ENCODE measurements around the gene CD34.

The CD34 gene

DNA sequence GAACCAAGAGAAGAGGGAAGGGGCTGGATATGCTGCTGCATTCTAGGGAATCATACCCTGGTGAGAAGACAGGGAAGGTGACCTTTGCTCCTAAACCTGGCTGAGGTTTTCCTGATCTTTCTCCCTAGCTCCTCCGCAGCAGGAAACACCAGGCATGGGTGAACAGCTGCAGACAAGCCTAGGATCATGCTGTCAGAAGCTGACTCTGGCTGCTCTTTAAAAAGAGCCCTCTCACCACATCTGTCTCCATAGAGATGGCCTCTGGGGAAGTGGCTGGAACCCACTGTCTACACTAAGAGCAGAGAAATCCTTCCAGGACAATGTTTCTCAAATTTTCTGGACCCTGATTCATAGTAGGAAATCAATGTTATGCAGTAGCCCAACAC lies 57.6 kb downstream of the CD34 start:
- no peak for DNase-seq (ENCODE audit: low spot score)

DNA sequence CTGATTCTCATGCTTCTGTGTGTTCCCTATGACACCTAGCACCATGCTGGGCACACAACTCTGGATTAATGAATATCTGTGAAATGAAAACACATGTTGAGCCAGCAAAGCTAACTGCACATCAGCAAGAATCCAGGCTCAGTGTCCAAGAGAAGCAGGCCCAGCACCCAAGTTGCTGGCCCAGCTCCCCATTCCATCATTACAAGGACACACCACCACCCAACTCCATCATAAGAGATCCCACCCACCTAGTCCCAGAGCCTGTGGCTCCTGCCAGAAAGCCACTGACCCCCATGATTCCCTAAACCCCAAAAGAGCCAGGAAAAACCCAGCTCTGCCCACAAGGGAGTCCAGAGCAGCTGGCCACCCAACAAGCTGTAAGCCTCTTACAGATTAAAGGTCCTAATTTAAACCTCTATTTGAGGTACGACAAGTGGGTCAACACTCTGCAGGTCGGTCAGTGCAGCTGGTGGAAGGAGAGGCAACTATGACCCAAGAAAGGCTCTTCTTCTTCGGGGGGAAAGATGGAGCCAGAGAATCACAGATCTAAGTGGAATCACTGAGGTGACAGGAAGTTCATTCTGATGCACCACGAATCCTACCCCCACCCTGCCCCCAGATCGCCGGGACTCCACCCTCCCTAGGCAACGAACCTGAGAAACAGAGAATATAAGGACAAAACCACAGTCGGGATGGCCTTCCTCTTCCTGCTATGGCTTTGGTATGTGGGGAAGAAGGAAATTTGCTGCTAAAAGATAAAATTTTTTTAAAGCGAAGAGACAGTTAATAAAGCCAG lies 58.2 kb downstream of the CD34 start:
- no peak for DNase-seq (ENCODE audit: low spot score)

DNA sequence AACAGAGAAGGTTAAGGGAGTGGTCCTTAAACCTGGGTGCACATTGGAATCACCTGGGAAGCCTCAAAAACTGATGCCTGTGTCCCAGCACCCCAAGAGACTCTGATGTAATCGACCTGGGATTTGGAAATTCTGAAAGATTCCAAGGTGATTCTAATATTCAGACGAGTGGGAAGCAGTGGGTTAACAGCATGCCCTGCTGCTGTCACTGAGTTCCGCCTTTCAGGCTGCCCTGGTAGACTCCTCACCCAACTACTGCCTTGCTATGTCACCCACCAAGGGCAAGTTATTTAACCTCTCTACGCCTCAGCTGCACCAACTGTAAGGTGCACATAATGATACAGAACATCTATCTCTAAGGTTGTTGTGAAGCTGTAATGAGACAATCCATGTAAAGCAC lies 59.2 kb downstream of the CD34 start:
- DNase-seq (ENCODE audit: low spot score) = no peak

DNA sequence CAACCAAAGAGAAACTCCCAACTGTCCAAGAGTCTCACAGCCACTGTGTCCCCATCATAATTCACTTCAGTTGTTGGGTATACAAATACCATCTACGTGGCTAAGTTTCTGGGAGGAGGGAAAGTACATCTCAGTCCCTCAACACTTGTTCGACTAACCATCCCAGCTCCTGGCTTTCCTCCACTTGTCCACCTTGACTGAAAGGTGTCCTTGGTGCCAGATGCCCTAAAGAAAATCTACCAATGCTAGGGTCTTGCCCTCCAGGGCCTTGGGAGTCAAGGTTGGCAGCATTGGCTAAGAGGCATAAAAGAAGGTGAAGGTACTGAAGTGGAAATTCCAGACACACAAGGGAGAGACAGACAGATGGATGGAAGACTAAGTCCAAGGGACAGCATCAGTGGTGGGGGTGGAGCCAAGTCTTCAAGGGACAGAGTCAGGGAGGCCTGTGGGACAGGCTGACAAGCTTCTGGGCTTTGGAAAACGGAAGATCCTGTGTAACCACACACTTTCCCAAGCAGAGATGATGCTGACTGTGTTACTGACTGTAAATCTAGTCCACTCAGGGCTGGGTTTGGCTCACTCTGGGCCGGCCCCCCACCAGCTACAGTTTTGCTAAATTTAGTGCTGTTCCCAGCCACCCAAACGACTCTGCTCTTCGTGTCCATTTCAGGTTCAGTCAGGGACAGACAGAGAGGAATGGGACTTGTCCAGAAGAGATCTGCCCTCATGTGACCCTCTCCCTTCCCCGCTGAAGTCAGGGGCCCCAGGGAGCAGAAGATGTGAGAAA lies 60.1 kb downstream of the CD34 start:
- DNase-seq (ENCODE audit: low spot score) = no peak

DNA sequence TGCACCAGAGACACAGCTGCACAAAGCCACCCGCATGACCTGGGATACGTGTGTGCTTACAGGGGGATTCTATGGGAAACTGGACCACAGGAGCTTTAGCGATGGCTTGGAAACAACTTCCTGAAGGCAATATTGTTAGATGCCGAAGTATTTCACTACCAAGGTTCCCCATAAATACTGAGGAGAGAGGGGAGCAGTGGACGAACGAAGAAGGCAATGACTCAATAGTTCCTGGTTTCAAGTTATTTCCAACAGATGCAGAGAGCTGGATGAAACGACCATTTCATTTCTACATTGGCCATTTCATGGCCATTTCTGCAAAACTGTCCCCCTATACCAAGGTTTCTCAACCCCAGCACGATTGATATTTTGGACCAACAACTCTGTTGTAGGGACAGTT lies 61.3 kb downstream of the CD34 start:
- no peak for DNase-seq (ENCODE audit: low spot score)

DNA sequence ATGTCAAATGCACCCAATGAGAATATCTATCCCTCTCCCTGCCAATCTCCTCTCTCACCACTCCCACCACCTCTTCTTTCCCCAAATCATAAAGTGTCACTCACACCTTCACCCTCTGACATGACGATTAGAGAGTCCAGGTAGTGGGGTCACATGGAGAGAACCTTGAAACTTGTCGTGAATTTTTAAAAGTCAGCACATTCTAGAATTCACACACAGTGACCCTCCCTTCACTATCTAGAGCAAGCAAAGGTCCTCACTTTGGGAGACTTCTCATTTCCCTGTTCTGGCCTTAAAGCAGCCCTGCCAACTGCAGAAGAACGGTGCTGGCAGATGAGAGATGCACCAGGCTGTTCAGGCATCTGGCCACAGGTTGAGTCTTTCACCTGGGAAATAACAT lies 61.9 kb downstream of the CD34 start:
- no peak for DNase-seq (ENCODE audit: low spot score)

DNA sequence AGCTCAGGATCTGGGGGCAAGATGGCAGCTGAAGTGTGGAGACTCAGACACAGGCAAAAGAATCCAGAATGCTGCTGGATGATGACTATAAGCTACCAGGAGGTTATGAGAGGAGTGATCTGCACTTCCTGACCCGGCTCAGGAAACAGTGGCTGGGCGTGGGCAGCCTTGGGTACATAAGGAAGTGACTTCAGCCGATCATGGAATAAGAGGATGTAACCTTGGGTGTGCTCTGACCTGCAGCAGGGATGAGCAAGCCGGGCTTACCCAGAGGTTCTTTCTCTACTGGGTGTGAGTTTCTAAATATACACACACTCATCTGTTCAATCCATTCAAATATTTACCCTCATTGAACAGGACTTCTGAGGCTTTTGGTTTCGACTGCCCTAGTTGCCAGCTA lies 62.7 kb downstream of the CD34 start:
- DNase-seq (ENCODE audit: low spot score) = no peak

DNA sequence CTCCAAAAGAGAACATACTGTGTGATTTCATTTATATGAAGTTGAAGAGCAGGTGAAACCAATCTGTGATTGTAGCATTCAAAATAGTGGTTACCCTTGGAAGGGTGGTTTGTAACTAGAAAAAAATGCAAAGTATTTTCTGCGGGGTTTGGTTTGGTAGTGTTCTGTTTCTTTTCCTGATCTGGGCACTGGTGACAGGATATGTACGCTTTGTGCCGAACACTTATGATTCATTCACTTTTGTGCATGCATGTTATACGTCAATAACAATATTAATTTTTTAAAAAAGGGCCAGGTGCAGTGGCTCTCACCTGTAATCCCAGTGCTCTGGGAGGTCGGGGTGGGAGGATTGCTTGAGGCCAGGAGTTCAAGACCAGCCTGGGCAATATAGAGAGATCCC lies 63.8 kb downstream of the CD34 start:
- DNase-seq (ENCODE audit: low spot score) = no peak

DNA sequence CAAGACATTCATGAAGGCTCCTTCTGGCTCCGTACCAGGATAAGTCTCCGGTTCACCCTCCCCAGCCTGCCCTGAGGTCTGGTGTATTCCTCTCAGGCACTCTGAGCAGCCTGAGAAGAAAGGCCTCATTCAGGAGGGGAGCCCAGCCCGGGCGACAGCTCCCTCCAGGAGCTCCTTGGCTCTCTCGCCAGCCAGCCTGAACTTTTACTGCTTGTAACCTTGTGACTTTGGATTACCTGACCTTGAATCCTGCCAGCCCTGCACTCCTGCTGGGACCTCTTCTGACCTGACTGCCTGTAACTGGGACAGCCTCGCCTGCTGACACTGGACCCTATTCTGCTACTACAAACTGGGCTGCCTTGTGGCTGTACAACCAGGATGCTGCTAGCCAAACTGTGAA lies 65.8 kb downstream of the CD34 start:
- no peak for DNase-seq (ENCODE audit: low spot score)

DNA sequence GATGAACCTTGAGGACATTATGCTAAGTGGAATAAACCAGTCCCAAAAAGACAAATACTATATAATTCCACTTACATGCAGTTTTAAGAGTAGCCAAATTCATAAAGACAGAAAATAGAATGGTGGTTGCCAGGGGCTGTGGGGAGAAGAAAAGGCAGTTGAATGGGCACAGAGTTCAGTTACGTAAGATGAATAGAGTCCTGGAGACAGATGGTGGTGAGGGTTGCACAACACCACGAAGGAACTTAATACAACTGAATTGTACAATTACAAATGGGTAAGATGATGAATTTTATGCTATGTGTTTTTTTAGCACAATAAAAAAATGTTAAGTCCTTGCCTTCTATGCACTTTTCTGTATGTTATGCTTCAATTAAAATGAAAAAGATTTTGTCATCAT lies 66.6 kb downstream of the CD34 start:
- no peak for DNase-seq (ENCODE audit: low spot score)

DNA sequence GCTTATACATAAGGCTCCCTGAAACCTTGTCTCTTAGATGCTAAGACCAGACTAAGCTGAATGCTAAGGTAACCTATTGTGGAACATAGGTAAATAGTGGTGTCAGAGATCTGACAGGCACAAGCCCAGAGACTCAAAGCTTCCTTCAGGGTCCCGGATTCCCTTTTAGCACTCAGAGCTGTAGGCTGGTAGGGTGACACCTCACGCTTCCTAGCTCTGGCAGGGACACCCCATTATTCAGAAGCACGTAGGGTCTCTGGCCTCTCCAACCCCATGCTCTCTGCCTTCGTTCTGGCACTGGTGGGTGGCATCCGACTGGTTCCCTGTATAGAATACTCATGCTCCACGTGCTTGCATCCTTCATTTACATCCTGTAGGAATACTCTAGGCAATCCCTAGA lies 68.4 kb downstream of the CD34 start:
- DNase-seq (ENCODE audit: low spot score) = no peak

DNA sequence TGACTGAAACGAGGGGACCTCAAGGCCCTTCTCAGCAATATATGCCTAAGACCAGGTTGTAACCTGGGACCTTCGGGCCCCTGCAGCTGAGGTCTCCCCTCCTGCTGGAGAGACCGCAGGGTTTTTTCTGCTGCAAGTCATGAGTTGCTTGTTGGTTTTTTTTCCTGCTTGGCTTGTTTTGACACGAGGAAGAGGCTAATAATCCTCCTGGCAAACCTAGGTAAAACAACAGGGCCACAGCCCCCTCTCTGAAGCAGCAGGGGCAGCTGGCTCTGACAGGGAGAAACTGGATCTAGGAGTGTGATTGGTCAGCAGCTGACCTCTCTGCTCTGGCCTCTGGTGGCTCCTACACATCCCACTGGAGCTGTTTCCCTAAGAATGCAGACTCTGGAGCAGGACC lies 69.0 kb downstream of the CD34 start:
- DNase-seq (ENCODE audit: low spot score) = no peak

DNA sequence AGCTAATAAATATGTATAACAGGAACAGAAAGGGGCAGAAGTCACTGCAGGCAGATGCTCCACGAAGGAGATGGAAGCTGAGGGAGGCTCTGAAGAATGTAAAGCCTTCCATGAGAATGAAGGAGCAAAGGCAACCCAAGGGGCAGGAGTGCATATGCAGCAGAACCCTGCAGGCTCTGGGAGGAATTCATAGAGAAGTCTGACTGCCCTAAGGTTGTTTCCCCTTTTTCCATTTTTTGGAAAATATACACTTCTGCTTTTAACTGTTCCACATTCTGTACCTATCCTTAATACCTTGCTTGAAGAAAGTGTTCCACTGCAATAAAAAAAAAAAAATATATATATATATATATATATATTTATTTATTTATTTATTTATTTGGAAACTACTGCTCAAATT lies 69.6 kb downstream of the CD34 start:
- DNase-seq (ENCODE audit: low spot score) = no peak

DNA sequence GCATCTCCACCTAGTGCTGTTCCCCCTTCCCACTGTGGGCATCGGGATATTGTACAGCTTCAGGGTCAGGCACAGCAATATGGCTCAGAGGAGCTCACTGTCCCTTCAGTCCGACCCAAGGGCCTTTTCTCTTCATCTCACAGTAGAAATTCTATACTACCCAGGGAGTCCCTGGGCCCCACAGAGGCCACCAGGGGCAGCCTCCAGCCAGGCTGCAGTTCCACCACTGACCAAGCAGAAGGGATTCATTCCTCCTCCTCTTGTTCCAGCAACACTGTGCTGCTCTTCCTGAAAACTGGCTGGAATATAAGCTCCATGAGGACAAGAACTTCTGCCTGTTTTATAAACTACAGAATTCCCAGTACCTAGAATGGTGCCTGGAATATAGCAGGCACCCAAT lies 70.5 kb downstream of the CD34 start:
- no peak for DNase-seq (ENCODE audit: low spot score)

DNA sequence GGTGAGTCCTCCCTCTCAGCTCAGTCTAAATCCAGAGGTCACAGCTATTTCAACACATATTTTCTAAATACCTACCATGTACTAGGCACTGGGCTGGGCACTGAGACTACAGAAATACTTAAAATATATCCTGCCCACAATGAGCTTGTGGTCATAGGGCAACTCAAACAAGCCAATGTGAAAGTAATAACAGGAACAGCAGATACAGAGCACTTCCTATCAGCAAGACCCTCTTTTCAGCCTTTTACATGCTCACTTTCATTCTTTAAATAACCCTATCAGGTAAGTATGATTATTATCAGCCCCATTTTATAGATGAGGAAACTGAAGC lies 71.9 kb downstream of the CD34 start:
- DNase-seq (ENCODE audit: low spot score) = no peak

DNA sequence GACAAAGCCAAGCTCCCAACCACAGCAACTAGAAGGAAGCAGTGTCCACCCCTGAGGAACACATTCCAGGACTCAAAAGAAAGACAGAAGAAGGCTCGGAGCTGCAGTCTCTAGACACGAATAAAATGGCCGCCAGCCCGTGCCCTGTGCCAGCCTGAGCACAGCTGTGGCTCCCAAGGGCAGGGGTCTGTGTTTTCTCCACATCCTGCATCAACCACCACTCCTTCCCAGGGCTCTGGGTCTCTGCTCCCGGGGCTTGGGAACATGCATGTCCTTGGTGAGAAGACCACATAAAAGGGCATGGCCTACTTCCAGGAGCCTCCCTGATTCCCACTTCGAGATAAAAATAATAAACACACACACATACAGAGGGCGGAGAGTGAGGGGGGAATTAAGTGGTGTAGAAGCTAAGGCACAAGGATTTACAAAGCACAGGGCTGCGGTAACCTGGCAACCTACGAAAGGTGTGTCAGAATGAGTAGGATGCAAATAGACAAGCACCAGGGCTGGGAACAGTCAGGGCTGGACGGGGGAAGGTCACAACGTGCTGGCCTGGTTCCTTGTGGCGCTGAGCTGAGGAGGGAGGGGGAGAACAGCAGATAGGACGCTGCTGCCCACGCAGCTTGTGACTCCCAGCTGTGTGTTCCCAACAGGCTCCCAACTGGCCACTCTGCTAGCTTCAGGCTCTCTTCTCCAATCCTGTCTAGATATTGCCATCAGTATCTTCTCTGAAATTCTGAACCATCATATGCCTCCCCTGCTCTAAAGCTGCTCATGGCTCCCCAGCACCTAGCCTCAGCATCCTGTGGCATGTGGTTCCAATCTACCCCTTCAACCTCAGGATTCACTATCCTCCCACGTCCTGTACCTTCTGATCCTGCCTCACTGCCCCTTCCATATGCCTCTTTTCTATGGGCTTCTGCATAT lies 72.5 kb downstream of the CD34 start:
- no peak for DNase-seq (ENCODE audit: low spot score)

DNA sequence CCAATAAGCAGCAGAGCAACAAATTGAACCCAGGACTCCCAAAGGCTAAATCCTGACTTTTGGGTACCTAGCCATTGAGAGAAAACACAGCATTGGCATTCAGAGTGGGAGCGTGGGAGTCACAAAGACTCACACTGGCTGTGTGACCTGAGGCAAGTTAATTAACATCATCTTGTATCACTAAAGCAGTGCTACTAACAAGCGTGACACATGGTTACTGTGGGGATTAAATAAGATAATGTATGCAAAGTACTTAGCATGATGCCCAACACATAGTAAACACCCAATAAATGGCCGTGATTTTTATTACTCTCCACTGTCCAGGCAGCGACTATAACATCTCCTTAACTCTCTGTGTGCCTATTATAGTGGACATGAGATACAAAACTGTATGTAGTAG lies 73.3 kb downstream of the CD34 start:
- DNase-seq (ENCODE audit: low spot score) = no peak

DNA sequence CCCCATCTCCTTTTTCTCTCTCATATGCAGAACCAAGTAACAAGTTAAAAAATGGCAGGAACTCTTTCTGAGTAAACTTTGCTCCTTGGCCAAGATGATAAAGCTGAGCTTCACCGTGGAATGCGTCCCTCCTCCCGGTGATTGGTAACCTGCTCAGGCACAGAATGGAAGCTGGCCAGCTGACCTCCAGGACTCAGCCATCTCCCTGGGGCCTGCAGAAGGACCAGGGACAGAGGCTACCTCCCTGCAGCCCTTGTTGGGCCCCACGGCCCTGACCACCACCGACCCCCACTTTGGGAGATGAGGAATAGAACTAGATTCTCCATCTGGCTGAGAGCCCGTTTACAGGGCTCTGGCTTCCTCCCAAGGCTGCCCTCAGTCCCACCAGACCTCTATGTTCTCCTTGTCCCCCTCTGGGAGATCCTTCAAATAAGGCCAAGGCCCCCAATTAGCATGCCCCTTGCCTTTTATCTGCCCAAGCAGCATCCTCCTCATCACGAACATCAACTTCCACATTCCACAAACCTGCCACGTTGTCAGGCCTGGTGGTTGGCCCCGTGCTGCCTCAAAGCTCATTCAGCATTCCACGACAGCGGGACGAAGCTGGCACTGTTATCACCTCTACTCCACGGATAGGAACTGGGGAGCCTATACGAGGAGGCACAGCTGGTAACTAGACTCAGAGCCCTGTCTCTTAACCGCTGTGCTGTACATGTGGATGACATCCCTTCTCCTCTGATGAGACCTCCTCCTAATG lies 74.2 kb downstream of the CD34 start:
- no peak for DNase-seq (ENCODE audit: low spot score)

DNA sequence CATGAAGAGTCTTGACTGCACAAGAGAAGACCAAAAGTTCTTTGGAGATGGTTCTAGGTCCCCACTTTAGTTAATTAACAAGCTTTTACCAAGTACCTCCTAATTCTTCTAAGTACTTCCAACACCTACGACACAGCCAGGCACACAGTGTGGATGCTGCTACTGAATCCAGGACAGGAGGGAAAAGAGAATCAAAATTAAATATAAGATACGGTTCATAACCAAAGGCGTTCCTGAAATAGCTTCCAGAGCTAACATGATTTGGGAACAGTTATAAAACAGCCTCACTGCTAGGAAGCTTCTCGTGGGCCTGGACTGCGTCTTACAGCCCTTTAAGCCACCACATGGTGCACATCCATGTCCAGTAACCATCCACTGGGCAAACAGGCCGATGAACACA lies 75.0 kb downstream of the CD34 start:
- DNase-seq (ENCODE audit: low spot score) = no peak

DNA sequence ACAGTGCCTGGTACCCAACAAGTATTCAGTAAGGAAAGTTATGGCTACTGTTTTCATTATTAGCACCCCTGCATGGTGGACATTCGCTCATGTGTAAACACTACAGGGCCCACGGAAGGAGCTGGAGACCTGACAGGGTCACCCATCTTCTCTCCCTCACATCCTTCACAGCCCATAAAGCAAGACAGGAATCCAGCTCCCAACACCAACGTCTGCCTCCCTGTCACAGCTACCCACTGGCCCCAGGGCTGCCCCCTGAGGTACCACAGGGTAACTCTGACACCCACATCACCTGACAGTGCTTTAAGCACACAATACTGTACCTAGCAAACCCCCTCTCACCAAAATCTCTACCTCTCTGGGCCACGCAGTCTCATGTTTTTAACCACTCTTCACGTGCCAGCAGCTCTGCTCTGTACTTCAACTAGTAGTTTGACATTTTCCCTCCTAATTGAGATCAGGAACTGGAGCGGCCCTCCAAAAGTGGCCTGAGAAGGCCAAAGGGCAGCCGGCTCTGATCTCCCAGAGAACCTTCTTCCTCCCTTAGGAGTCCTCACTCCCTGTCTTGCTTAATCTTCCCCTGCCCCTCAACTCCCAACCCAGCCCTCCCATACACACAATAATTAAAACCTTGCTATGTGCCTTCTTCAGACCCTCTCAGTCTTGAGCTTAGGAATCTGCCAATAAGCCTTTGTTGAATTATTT lies 76.8 kb downstream of the CD34 start:
- DNase-seq (ENCODE audit: low spot score) = no peak

DNA sequence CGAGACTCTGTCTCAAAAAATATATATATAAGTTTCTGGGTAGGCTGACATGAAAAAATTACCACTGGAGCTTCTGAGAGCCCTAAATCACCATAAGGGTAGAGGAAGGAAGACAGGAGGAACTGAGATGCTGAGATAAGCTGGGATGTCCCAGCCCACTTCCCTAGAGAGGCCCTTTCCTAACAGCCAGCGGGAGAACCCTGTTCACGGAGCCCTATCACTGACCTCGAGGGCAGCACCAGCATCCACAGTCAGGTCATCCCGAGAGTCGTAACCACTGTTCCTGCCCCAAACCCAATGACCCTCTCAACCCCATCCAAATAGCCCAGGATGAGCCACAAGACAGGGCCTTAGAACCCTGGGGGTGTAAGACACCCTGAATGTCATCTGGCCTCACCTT lies 77.5 kb downstream of the CD34 start:
- no peak for DNase-seq (ENCODE audit: low spot score)

Measured in ecto neural progenitor cell (in vitro differentiated cells).